ENCODE results near the gene ZNF175. TPM values are rescaled to one million over a fixed set of nuclear protein-coding genes. Genes with fewer than 3 reads are reported as not detected.
A peak's percentile ranks its signal among the peaks of the same experiment; 100 is the strongest.

Gene ZNF175
- polyA plus RNA-seq, 1 experiment = 6.3 TPM

DNA sequence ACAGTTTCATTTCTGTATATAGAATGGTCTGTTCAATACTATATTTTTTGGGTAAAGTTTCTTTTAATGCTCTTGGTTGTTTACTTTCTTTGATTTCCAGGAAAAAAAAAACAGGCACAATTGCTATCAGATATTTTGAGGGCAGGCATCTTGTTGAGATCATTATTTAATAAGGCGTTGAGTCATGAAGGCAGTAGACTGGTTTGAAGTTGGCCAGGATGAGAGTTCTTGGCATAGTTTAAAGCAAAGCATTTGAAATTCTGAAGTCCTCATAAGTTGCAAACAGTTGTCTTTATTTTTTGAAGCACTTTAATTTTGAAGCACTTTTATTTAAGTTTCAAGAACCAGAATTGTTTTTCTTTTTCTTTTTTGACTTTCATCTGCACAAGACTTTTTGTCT lies 2.6 kb upstream of the ZNF175 start:
- no peak overlapping the region for H3K4me3 ChIP-seq (ENCODE audit: low read depth, low read length)
- DNase-seq (ENCODE audit: low read depth) = no peak
- CTCF ChIA-PET = no interaction called here
- no peaks in the 10 kb centered on the region for H3K27me3 ChIP-seq (ENCODE audit: control insufficient read depth, insufficient read depth, low read length)
- peaks cover 3% of the 10 kb centered on the region for H3K36me3 ChIP-seq (ENCODE audit: control insufficient read depth, insufficient read depth, low read length)
- POLR2A ChIA-PET = no interaction called here
- no peak for TF ChIP-seq CTCF (IDR thresholded peaks at IDR 0.05; ENCODE audit: insufficient read depth, low read depth, low read length)

DNA sequence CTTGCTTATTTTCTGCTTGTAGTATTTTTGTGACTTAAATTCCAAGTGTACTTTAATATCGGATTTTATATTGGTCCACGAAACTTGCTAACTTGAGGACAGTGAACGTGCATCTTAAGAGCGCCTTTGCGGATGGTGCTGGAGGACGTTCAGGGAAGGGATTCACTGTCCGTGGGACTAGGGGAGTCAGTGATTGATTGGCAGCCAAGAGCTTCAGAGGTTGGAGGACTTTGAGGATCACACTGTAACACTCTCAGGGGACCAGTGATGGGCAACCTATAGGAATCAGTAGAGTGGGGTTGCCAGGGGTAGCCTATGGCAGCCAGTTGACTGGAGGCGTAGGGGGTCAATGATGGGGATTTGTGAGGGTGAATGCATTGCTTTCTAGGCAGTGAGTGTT lies 516 bp downstream of the ZNF175 start:
- Histone ChIP-seq H3K4me3 (ENCODE audit: low read depth, low read length) (peak overlapping the region; percentile 69), H3K27me3 (ENCODE audit: control insufficient read depth, insufficient read depth, low read length) (no peaks in the 10 kb centered on the region), H3K36me3 (ENCODE audit: control insufficient read depth, insufficient read depth, low read length) (peaks cover 8% of the 10 kb centered on the region)
- ChIA-PET CTCF (no interaction called here), POLR2A (no interaction called here)
- no peak for TF ChIP-seq CTCF (IDR thresholded peaks at IDR 0.05; ENCODE audit: insufficient read depth, low read depth, low read length)
- DNase-seq (ENCODE audit: low read depth) = no peak

DNA sequence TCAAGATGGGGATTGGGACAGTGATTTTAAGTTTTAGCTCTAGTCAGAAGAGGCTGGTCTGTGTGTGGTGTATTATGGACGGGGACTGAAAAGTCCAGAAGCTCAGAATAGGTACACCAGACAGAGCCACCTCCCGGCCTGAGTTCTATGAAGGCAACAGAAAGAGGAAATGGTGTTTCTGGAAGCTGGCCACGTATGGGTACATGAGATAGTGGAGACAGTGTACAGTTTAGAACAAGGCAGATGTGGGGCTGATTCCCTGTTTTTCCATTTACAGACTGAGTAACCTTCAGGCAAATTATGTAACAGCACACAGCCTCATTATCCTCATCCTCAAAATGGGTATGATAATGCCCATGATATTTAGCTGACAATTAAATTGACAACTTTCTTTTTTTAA lies 1.3 kb downstream of the ZNF175 start:
- Histone ChIP-seq H3K36me3 (ENCODE audit: control insufficient read depth, insufficient read depth, low read length) (peaks cover 8% of the 10 kb centered on the region), H3K27me3 (ENCODE audit: control insufficient read depth, insufficient read depth, low read length) (no peaks in the 10 kb centered on the region), H3K4me3 (ENCODE audit: low read depth, low read length) (peak overlapping the region; percentile 69; the same call in 1 of the 2 replicates)
- no peak for TF ChIP-seq CTCF (IDR thresholded peaks at IDR 0.05; ENCODE audit: insufficient read depth, low read depth, low read length)
- POLR2A ChIA-PET = no interaction called here
- CTCF ChIA-PET = interaction anchor here (0.9 kb wide), 1 partner anchor 57 kb away, joined by 3 read pairs; no protein-coding TSS in a partner anchor
- no peak for DNase-seq (ENCODE audit: low read depth)

GRCh38 chr19:51572908-51573307 lies 1.8 kb downstream of the ZNF175 start:
- no peak for TF ChIP-seq CTCF (IDR thresholded peaks at IDR 0.05; ENCODE audit: insufficient read depth, low read depth, low read length)
- ChIA-PET POLR2A (no interaction called here), CTCF (interaction anchor here (0.9 kb wide), 1 partner anchor 57 kb away, joined by 3 read pairs; no protein-coding TSS in a partner anchor)
- H3K36me3 ChIP-seq (ENCODE audit: control insufficient read depth, insufficient read depth, low read length) = peaks cover 8% of the 10 kb centered on the region
- DNase-seq (ENCODE audit: low read depth) = peak; percentile 16
- no peaks in the 10 kb centered on the region for H3K27me3 ChIP-seq (ENCODE audit: control insufficient read depth, insufficient read depth, low read length)
- H3K4me3 ChIP-seq (ENCODE audit: low read depth, low read length) = no peak overlapping the region

DNA sequence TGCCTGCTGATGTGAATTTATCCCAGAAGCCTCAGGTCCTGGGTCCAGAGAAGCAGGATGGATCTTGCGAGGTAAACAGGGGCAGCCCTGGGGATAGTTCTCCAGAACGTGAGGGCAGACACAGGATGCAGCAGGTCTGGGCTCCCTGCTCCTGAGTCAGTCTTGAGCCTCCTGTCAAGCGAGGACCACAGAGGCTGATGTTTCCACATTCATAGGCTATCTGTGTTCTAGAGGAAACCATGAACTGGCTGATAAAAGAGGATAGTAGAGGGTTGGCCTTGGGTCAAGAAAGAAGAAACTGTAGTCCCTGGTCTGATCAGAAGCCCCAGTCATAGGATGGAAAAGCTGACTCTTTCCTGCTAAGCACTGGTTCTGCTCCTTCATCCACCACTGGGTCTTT lies 2.2 kb downstream of the ZNF175 start:
- no peak for DNase-seq (ENCODE audit: low read depth)
- Histone ChIP-seq H3K27me3 (ENCODE audit: control insufficient read depth, insufficient read depth, low read length) (no peaks in the 10 kb centered on the region), H3K36me3 (ENCODE audit: control insufficient read depth, insufficient read depth, low read length) (peaks cover 8% of the 10 kb centered on the region), H3K4me3 (ENCODE audit: low read depth, low read length) (no peak overlapping the region)
- ChIA-PET CTCF (no interaction called here), POLR2A (no interaction called here)
- no peak for TF ChIP-seq CTCF (IDR thresholded peaks at IDR 0.05; ENCODE audit: insufficient read depth, low read depth, low read length)

All from BJ (cell line).